ENCODE results near the gene MARCHF11. TPM values are rescaled to one million over a fixed set of nuclear protein-coding genes. Genes with fewer than 3 reads are reported as not detected.

The MARCHF11 gene
- not detected in 2 replicates for total RNA-seq

GRCh38 chr5:16179511-16179935 is at the start of gene MARCHF11:
Gene MARCHF11 (minus strand): TSS chr5:16179791. CDS start chr5:16179575, 216 bp downstream.

